Activated CD8-positive, alpha-beta memory T cell treated with anti-CD3 and anti-CD28 coated beads for 36 hours (primary cell): ENCODE data around the gene B3GNT5. TPM values are rescaled to one million over a fixed set of nuclear protein-coding genes. Genes with fewer than 3 reads are reported as not detected.

Source experiments
- CTCF ChIA-PET: fragments of 350-600 bp; sonication (Branson Sonifier 250); formaldehyde crosslinking; loops from one replicate; lab custom pipeline; 2021; ENCODE audit warnings: antibody characterized with exemption; lab: Charles Lee
- POLR2A ChIA-PET: fragments of 350-600 bp; sonication (Branson Sonifier 250); formaldehyde crosslinking; loops from one replicate; lab custom pipeline; 2021; ENCODE audit warnings: antibody characterized with exemption; lab: Charles Lee
- total RNA-seq, 2 experiments: library from RNA; stranded (reverse); gene quantifications; one replicate each; pipeline ENCODE4 v1.2.3, GENCODE V29; 2021

Gene B3GNT5
- total RNA-seq, 2 experiments from 2014 or later, result 19.6 to 21.0 TPM

- POLR2A ChIA-PET, result no interaction called here
These were observed 7.3 kb downstream of the B3GNT5 start for GRCh38 chr3:183260167-183260904.

GRCh38 chr3:183261151-183261724 lies 8.2 kb downstream of the B3GNT5 start:
- CTCF ChIA-PET, result no interaction called here
- POLR2A ChIA-PET, result no interaction called here

More at GRCh38 chr3:183260167-183260904, 7.3 kb downstream of the B3GNT5 start:
- CTCF ChIA-PET, result no interaction called here

GRCh38 chr3:183262875-183263378 lies 9.9 kb downstream of the B3GNT5 start:
- ChIA-PET POLR2A (no interaction called here), CTCF (interaction anchor here (1.5 kb wide), 1 partner anchor 9 kb away, joined by 5 read pairs; the partner anchor contains the start of gene B3GNT5)

- ChIA-PET CTCF (interaction anchor here (1.5 kb wide), 1 partner anchor 11 kb away, joined by 5 read pairs; the partner anchor contains the start of gene B3GNT5), POLR2A (no interaction called here)
These were observed 11.2 kb downstream of the B3GNT5 start for GRCh38 chr3:183264268-183264667.

GRCh38 chr3:183265157-183265642 lies 12.1 kb downstream of the B3GNT5 start:
- ChIA-PET POLR2A (interaction anchor here (1.7 kb wide), 1 partner anchor 20 kb away, joined by 17 read pairs; no protein-coding TSS in a partner anchor), CTCF (interaction anchor here (1.5 kb wide), 1 partner anchor 17 kb away, joined by 3 read pairs; no protein-coding TSS in a partner anchor)

GRCh38 chr3:183265834-183266417 lies 12.9 kb downstream of the B3GNT5 start:
- ChIA-PET CTCF (interaction anchor here (0.9 to 1.5 kb wide), 3 partner anchors 17 to 27 kb away, joined by 3 read pairs; no protein-coding TSS in a partner anchor), POLR2A (interaction anchor here (1.7 kb wide), 1 partner anchor 20 kb away, joined by 17 read pairs; no protein-coding TSS in a partner anchor)

- POLR2A ChIA-PET, result interaction anchor here (0.7 to 1.7 kb wide), 2 partner anchors 15 to 19 kb away, joined by 3 to 17 read pairs; no protein-coding TSS in a partner anchor
- CTCF ChIA-PET, result interaction anchor here (0.9 to 1.5 kb wide), 3 partner anchors 16 to 27 kb away, joined by 3 read pairs; no protein-coding TSS in a partner anchor
These were observed 13.4 kb downstream of the B3GNT5 start for GRCh38 chr3:183266454-183266853.

- ChIA-PET POLR2A (interaction anchor here (0.7 to 1.7 kb wide), 2 partner anchors 16 to 19 kb away, joined by 3 to 6 read pairs; no protein-coding TSS in a partner anchor), CTCF (interaction anchor here (0.6 kb wide), 1 partner anchor 100 kb away, joined by 4 read pairs; no protein-coding TSS in a partner anchor)
These were observed 14.1 kb downstream of the B3GNT5 start for GRCh38 chr3:183267140-183267539.

- CTCF ChIA-PET, result no interaction called here
- POLR2A ChIA-PET, result interaction anchor here (1.7 kb wide), 1 partner anchor 17 kb away, joined by 6 read pairs; no protein-coding TSS in a partner anchor
These were observed 15.3 kb downstream of the B3GNT5 start for GRCh38 chr3:183268366-183268765.

GRCh38 chr3:183269345-183269744 lies 16.3 kb downstream of the B3GNT5 start:
- ChIA-PET POLR2A (no interaction called here), CTCF (no interaction called here)

GRCh38 chr3:183270344-183270743 lies 17.3 kb downstream of the B3GNT5 start:
- CTCF ChIA-PET, result no interaction called here
- POLR2A ChIA-PET, result no interaction called here

- ChIA-PET POLR2A (no interaction called here), CTCF (no interaction called here)
These were observed 19.1 kb downstream of the B3GNT5 start for GRCh38 chr3:183272142-183272541.

GRCh38 chr3:183272791-183273190 lies 19.7 kb downstream of the B3GNT5 start:
- CTCF ChIA-PET, result no interaction called here
- POLR2A ChIA-PET, result no interaction called here

GRCh38 chr3:183274609-183275008 lies 21.6 kb downstream of the B3GNT5 start:
- POLR2A ChIA-PET, result no interaction called here
- CTCF ChIA-PET, result no interaction called here

- ChIA-PET POLR2A (no interaction called here), CTCF (no interaction called here)
These were observed 22.4 kb downstream of the B3GNT5 start for GRCh38 chr3:183275418-183275817.

GRCh38 chr3:183275937-183276336 lies 22.9 kb downstream of the B3GNT5 start:
- ChIA-PET CTCF (interaction anchor here (1.0 kb wide), 1 partner anchor 68 kb away, joined by 4 read pairs; no protein-coding TSS in a partner anchor), POLR2A (no interaction called here)

- POLR2A ChIA-PET, result no interaction called here
- CTCF ChIA-PET, result no interaction called here
These were observed 24.2 kb downstream of the B3GNT5 start for GRCh38 chr3:183277260-183277659.

GRCh38 chr3:183278479-183279088 lies 25.5 kb downstream of the B3GNT5 start:
- POLR2A ChIA-PET, result no interaction called here
- CTCF ChIA-PET, result no interaction called here

- ChIA-PET CTCF (no interaction called here), POLR2A (no interaction called here)
These were observed 26.3 kb downstream of the B3GNT5 start for GRCh38 chr3:183279371-183279770.
